ENCODE data around the gene FOXI1.

FOXI1 gene

DNA sequence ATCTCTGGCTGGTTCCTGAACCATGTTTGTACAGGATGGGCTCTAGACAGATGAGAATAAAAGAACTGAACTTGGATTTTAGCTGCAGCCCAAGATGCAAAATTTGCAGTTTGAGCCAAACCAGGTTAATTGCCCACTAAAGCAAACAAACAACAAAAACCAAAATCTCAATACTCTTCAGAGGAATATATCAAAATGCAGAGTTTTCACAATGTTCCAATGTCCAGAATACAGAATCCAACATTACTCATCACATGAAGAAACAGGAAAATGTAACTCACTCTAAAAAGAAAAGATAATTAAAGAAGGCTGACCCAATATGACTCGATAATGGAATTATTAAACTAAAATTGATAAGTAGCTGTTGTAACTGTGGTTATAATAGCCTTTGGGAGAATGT, 20.4 kb downstream of the FOXI1 start:
- no peak for DNase-seq (ENCODE audit: low spot score)

DNA sequence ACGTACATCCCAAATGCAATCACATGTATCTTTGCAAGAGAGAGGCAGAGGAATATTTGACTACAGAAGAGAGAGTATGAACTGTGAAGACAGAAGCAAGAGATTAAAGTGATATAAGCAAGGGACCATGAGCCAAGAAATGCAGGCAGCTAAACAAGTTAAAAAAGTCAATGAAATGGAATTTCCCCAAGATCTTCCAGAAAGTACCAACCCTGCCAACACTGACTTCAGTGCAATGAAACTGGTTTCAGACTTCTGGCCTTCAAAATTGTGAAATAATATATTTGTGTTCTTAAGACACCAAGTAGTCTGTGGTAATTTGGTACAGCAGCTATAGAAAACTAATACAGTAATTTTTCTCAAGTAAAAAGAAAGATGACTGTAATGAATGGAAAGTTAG, 20.9 kb downstream of the FOXI1 start:
- no peak for DNase-seq (ENCODE audit: low spot score)

DNA sequence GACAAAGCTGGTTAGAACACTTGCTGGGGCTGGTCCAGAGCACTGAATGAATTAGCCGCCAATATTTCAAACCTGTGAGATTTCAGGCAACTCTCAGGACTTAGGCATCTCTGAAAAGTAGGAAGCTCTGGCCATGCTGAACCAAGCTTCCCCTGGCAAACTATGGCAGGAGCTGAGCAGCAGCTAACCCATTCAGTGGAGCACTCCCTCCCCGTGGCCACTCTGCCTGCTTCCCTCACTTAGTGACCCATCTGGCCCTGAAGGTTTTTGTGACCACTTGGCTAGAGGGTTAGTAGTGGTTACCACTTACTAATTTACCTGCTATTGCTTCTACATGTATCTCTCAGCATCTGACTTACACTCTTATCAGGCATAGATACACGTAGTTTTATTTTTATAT, 25.5 kb downstream of the FOXI1 start:
- DNase-seq (ENCODE audit: low spot score) = no peak

DNA sequence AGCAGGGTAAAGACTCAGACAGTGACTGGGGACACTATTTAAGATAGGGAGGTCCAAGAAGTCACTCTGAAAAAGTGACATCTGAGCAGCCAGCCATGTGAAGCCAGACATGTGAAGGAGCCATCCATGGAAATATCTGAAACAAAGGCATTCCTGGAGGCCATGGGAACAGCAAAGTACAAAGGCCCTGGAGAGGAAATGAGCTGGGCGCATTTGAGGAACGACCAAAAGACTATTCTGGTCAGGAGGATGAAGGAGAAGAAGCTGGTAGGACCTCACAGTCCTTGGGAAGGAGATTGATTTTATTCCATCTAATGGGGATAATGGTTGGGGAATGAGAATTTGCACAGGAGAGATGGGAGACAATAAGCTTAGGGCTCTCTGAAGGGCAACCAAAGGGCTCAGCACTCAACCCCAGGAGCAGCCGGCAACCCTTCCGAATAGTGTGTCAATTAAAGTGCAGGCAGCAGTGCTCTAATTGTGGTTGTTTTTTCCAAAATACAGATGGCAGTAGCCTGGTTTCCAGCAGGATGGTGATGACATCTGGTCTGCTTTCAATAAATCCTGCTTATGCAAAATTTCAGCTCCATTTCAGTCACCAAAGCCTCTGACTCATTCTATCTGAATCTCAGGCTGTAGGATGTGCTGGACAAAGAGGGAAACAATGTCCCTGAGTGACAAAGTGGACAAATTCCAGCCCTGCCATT, 26.7 kb downstream of the FOXI1 start:
- DNase-seq (ENCODE audit: low spot score) = no peak

DNA sequence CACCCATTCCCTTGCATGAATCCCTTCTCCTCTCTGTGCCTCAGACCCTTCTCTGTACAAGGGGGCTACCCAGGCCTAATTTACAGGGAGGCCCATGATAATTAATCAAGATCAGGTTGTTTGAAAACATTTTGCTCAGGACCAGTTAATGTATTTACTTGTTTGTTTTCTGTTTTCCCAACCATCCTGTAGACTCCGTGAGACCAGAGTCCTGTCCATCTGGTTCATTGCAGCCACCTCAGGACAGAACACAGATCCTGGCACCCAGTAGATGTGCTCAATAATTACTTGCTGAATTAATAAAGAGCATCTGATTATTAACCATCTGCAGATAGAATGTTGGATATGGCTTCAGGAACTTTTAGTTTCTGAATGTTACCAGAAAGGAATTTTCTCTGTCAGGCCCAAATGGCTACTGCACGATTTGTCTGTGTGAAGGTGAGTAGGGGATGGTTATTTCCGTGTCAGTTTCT, 27.3 kb downstream of the FOXI1 start:
- DNase-seq (ENCODE audit: low spot score) = no peak

DNA sequence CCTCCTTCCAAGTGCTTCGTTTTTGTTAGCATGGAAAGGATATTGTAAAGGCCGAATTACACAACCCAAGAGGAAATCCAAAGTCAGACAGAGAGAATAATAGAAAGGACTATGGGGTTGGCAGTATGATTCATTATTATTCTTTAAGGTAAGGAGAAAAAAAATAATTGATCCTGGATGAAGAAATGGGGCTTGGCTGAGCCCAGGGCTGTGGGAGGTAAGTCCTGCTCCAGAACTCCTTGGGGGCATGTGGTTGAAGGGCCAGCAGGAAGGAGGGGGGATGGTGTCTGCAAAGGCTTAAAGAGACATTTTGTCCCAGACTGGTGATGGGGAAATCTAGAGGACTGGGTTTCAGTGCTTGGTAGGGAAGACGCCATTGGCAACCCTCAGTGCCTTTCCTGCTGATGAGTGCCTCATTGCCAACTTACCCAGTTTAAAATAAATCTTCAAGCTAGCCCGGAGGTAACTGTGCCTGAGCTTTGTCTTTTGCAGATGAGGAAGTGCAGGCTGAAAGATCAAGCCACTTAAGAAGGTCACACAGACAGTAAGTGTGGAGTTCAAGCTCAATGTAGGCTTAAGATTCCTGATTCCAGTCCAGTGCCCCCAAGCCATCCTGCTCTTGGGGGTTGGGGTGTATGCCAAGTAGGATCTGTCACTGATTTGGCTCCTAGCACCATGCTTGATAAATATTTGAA, 30.2 kb downstream of the FOXI1 start:
- DNase-seq (ENCODE audit: low spot score) = no peak

DNA sequence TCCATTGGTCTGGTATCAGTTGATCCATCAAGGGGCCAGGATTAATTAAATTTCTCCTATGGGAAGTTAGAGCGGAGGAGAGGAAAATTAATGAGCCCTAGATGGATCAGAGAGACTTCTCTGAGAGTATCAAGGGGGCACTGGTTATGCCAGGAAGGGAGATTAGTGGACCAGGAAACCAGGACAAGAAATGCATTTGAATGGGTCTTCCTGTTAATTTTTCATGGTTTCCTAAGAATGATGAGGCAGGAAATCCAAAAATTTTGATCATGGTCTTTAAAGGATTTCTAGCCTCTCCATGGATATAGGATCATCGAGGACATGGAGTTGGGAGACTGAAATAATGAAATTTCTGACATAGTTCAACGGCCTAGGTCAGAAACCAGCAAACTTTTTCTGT, 30.8 kb downstream of the FOXI1 start:
- no peak for DNase-seq (ENCODE audit: low spot score)

DNA sequence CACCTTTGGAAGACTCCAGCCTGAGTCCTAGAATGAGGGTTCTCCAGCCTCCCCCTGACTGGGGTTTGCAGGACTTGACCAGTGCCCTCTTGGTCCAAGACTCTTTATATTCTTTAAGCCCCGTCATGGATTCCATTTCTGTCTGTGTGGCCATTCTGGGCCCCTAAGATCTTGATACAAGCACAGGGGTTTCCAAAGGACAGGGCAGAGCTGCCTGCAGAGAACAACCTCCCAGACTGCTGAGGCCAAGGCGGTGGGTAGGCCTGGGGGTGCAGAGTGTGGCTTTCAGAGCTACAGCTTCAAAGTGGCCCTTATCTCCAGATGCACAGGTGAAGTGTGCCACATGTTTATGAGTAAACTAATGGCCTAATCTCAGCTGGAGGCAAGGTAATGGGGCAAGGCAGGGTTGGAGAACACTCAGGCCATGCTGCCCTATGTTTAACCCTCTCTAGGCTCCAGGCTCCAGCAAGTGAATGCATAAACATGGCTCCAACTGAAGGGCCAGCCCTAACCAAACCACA, 32.1 kb downstream of the FOXI1 start:
- DNase-seq (ENCODE audit: low spot score) = no peak

DNA sequence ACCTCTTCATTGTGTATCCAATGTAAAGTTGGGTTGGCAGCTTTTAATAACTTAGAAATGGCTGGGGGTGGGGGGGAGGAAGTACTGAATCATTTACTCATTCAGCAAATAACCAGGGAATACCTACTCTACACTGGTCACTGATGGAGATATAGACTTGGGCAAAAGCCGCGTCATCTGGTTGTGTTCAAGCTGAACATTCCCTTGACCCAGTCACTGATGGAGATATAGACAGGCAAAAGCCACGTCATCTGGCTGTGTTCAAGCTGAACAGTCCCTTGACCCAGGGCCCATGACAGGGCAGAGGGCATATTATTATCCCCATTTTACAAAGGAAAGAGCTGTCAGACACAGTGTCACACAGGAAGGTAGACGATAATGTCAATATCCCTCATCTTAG, 32.6 kb downstream of the FOXI1 start:
- DNase-seq (ENCODE audit: low spot score) = no peak

DNA sequence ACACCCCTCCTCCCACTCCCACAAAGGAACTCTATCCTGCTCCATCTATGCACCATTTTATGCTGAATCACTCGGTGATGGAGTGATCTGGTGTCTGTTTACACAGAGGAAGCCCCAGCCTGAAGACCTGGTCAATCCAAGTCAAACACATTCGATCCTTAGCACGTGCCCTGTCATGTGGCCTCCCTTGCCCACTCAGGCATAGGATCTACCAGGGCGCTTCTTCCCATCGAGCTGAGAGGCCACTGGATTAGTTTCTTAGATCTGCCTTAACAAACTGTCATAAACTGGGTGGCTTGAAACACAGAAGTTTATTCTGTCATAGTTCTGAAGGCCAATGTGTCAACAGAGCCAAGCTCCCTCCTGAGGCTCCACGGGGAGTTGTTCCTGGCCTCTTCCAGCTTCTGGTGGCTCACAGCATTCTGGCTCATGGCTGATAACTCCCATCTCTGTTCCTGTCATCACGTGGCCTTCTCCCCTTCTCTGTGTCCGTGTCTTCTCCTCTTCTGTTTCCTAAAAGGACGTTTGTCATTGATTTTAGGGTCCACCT, 34.2 kb downstream of the FOXI1 start:
- DNase-seq (ENCODE audit: low spot score) = no peak

DNA sequence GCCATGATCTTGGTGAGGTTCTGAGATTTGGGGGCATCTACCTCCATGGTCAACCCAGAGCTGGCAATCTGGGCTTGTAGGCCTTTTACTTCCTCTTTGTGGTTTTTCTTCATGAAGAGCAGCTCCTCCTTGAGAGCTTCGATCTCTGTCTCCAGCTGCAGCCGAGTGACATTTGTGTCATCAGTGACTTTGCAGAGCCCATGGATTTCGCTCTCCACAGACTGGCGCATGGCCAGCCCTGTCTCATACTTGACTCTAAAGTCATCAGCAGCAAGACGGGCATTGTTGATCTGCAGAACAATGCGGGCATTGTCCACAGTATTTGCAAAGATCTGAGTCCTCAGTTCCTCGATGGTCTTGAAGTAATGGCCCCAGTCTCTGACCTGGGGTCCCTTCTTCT, 35.5 kb downstream of the FOXI1 start:
- peak; percentile 25 for DNase-seq (ENCODE audit: low spot score)

DNA sequence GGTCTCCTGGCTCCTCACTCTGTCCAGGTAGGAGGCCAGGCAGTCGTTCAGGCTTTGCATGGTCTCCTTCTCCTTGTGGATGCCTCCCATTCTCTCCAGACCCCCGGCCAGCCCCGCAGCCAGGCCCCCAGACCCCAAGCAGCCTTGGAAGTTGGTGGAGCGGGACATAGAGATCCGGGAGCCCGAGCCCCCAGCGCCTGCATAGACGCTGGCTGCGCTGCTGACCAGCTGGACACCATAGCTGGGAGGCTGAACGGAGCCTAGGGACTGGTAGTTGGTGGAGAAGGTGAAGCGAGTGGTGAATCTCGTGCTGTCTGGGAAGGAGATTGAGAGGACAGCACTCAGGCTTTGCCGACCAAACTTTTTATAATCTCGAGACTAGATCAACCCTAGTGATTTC, 35.9 kb downstream of the FOXI1 start:
- DNase-seq (ENCODE audit: low spot score) = no peak

DNA sequence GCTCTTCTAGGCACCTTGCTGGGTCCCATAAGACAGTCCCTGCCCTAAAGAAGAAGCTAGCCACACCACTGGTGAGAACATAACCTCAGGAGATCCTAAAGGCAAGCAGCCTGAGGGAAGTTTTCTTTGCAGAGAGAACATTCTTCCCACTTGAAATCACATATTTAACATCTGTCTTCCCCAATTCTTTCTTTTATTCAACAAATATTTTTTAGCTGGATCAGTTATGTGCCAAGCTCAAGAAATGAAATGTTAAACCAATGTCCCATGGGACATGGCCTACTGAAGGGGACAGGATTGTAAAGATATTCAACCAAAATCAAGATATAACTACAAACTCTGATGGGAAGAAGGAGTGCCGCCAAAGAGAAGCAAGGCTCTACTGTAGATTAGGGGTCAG, 36.5 kb downstream of the FOXI1 start:
- DNase-seq (ENCODE audit: low spot score) = no peak

DNA sequence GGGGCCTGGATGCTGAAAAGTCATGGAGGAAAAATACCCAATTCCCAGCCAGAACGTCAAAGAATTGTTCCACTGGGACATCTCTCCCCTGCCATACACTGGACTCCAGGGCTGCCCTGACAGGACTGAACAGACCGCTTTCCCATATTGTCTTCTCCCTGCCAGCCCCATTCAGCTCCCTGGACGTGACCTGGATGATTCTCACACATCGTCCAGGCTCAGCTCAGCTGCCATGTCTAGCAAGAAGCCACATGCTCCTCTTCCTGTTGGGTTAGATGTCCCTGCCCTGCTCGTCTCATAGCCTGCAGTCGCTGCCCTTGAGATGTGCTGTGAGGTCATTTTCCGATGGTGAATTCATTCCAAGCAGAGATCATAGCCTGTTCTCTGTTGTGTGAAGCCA, 37.4 kb downstream of the FOXI1 start:
- DNase-seq (ENCODE audit: low spot score) = no peak

DNA sequence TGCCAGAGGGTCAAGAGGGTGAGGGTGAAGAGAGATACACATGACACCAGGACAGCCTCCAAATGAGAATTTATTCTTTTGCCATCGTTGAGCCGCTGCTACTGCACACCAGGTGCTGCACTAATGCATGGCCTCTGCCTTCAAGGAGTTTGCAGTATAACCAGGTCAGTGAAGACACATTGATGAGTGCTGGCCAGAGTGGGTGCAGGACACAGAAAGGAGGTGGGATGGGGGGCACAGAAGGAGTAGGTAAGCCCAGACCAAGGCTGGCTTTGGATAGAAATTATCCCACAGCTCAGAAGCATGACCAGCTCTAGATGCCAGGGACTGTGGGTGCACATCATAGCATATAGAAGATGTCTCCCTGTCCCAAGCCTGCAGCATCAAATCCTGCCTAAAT, 38.0 kb downstream of the FOXI1 start:
- no peak for DNase-seq (ENCODE audit: low spot score)

DNA sequence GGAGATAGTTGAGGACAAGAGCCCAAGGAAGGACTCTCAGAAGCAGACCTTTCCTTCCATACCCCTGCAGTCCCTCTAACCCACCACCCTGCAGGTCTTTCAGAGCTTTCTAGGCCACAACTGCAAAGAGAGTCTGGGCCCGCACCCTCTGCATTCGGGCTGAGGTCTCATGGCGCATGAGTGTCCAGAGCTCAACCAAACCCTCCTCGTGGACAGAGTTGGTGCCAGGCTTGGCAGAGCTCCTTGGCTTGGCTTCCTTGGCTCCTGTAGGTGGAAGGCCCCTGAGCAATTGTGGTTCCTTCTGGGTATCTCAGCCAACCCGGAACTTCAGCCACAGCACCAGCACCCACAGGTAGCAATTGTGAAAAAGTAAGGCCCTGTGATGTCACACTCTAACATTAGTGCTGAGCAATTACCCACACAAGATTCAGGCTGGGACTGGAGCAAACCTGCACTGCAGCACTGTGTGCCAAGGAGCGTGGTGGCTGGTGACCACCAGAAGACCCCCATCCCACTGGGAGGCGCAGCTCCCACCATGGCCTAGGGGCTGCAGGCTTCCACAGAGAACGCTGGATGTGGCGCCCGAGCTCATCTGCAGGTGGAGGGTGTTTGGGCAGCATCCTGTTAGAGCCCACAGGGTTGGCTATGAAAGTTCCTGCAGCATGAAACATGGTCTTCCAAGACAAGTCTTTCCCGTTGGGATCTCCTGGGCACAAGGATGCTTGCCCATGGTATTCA, 38.8 kb downstream of the FOXI1 start:
- no peak for DNase-seq (ENCODE audit: low spot score)

DNA sequence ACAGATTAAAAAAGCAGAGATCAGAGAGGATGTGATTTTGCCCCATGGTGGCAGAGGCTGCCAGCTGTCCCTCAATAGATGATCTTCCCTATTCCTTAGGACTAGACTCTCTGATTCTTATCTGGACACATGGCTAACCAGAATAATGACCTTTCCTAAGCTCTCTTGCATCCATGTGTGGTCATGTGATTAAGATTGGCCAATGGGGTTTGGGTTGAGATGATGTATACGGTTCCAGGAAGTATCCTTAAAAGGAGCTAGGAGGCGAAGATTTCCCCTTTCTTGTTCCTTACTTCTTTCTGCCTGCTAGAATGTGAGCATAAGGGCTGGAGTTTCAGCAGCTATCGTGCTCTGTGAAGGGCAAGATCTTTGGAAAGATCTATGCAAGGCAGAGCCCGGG, 39.8 kb downstream of the FOXI1 start:
- no peak for DNase-seq (ENCODE audit: low spot score)

DNA sequence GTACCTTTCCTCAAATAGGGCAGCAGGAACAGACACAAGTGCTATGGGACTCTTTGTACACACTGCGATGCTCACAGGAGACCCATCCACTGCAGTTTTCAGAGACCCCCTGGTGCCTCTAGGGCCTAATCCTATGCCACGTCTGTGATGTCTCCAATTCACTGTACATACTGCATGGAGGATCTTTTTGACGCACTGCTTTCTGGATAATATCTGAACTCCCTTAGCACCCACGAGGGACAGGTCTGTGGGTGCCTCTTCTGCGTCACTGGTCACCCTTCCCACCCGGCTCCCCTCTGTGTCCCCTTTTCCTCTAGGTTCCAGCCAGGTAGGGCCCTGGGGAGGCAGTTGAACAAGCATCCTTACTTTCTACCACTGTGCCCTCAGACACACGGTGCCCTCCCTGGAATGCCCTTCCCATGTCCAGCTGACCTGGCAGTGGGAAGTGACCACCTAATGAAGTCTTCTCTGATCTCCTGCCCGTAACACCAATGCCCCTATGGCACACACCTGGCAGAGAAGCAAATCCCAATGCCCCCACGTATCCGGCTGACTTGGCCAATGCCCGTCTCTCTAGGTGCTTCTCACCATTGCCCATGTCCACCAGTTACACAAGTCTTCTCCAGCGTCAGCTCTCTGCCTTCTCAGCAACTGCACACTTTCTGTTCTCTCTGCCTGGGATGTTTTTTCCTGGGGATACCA, 41.5 kb downstream of the FOXI1 start:
- no peak for DNase-seq (ENCODE audit: low spot score)

DNA sequence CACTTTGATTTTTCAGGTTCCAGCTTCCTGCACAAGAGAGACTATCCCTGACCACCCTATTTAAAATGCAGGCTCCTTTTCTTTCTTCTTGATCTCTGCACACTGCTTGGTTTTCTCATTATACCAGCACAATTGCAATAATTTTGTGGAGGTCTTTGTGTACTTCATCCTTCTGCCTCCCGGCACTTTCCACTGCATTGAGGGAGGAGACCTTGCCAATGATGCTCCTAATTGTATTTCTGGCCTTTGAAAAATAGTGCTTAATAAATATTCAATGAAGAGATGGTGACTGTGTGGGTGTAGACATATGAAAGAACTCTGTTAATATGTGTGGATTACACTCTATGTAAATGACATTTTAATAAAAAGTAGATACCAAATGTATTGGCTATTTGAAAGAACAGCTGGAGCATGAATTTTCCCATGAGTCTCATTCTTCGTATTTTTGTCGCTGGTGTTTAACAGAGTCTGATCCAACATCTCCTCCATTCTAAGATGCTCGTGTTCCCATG, 42.1 kb downstream of the FOXI1 start:
- no peak for DNase-seq (ENCODE audit: low spot score)

DNA sequence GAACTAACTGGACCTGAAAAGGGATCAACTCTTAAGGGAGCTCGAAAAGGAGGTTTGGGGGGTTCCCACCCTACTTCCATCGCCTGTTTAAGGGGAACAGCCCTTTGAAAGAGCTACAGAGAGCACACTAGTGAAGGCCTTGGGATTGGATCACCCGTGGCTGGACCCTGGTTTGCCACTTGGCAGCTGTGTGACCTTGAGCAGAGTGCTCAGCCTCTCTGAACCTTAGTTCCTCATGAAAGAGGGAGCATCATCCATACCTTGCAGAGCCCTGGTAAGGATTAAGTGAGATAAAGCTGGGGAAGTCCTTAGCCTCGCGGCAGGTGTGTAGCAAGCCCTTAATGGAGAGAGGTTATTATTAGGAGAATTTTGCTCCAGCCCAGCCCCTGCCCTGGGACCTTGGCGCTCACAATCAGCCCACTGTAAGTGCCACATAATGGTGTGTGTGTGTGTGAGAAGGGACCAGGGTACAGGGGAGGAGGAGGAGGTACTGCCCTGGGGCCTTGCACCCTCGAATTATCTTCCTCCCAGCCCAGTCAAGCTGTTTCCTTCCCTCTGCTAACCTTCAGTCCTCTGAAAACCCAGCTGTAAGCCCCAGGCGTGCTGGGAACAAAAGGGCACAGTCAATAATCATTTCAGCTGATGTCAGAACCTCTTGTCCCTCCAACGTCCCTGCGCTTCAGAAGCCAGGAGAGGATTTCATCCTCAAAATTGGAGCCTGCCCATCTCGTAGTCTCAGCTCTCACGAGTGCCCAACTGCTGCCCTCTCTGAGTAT, 42.9 kb downstream of the FOXI1 start:
- no peak for DNase-seq (ENCODE audit: low spot score)

DNA sequence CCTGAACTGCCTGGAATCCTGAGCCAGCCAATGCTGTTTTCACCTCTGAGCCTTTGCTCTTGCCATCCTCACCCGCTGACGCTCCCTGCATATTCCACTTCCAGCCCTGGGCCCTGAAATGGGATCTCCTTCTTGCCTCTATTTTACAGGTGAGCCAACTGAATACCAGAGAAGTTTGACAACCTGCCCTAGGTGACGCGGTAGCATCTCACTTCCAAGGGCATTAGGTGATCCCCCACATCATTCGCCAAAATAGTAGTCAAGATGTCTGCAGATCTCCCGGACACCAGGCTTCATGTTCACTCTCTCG, 43.5 kb downstream of the FOXI1 start:
- DNase-seq (ENCODE audit: low spot score) = no peak
